Body of pancreas (tissue), 4 donors: Measurements from ENCODE around the gene LRFN2.

Experiments used
- CTCF ChIP-seq, 7 experiments: fragments of 450-650 bp in 4 of 7; fragments of 200-600 bp in 3 of 7; sonication (generic) in 3 of 7; IDR thresholded peaks; one replicate each; pipeline ENCODE4 v1.5.1; 2016 to 2019; ENCODE audit warnings: antibody characterized with exemption in 7 of 7
- POLR2A ChIP-seq, 3 donors: fragments of 450-650 bp; IDR thresholded peaks; one replicate each; pipeline ENCODE4 v1.6.1; 2016; ENCODE audit warnings: antibody characterized with exemption in 3 of 3, mild to moderate bottlenecking in 2 of 3

- no peak for TF ChIP-seq CTCF (IDR thresholded peaks at IDR 0.05)
- TF ChIP-seq POLR2A (IDR thresholded peaks at IDR 0.05), result no peak
Measured at GRCh38 chr6:40476673-40477072, 110.5 kb downstream of the LRFN2 start.
